Neural progenitor cell (in vitro differentiated cells): ENCODE results near the gene SLC22A23. TPM values are rescaled to one million over a fixed set of nuclear protein-coding genes. Genes with fewer than 3 reads are reported as not detected.

Experiments
- DNase-seq: peaks from one replicate; pipeline ENCODE4 v3.0.0-alpha.2; 2016; ENCODE audit warnings: low spot score
- H2AFZ ChIP-seq: fragments of 200-600 bp; sonication (generic); replicated peaks from 2 replicates; pipeline ENCODE4 v1.6.1; 2016; ENCODE audit warnings: antibody characterized with exemption
- H3F3A ChIP-seq: fragments of 200-600 bp; sonication (generic); 2 replicates; pipeline ENCODE4 v1.6.1; 2016; ENCODE audit warnings: antibody characterized with exemption, low read depth
- H3K27ac ChIP-seq: fragments of 200-600 bp; sonication (generic); 2 replicates; pipeline ENCODE4 v1.5.1; 2016; ENCODE audit warnings: mild to moderate bottlenecking
- H3K27me3 ChIP-seq: fragments of 200-600 bp; sonication (generic); 2 replicates; pipeline ENCODE4 v1.6.1; 2016; ENCODE audit warnings: mild to moderate bottlenecking, moderate library complexity
- H3K36me3 ChIP-seq: fragments of 200-600 bp; sonication (generic); 2 replicates; pipeline ENCODE4 v1.5.1; 2016
- H3K4me1 ChIP-seq: fragments of 200-600 bp; sonication (generic); 2 replicates; pipeline ENCODE4 v1.6.1; 2016; ENCODE audit warnings: mixed run types
- H3K4me2 ChIP-seq: fragments of 200-600 bp; sonication (generic); 2 replicates; pipeline ENCODE4 v1.6.1; 2016
- H3K4me3 ChIP-seq: fragments of 200-600 bp; sonication (generic); 2 replicates; pipeline ENCODE4 v1.5.1; 2016
- H3K79me2 ChIP-seq: fragments of 200-600 bp; sonication (generic); 2 replicates; pipeline ENCODE4 v1.6.1; 2016; ENCODE audit warnings: low read depth
- H3K9ac ChIP-seq: fragments of 200-600 bp; sonication (generic); 2 replicates; pipeline ENCODE4 v1.6.1; 2016
- H3K9me3 ChIP-seq: fragments of 200-600 bp; sonication (generic); 2 replicates; pipeline ENCODE4 v1.5.1; 2016; ENCODE audit warnings: low read depth
- H4K20me1 ChIP-seq: fragments of 200-600 bp; sonication (generic); 2 replicates; pipeline ENCODE4 v1.6.1; 2016; ENCODE audit warnings: low read depth
- H3K27ac Mint-ChIP-seq: 3 replicates; pipeline ENCODE4 v1.8.0; 2021; ENCODE audit warnings: mixed read lengths
- H3K27me3 Mint-ChIP-seq: 2 replicates; pipeline ENCODE4 v1.8.0; 2022; ENCODE audit warnings: low read depth, mild to moderate bottlenecking, inconsistent platforms, moderate library complexity, mixed read lengths; ENCODE audit not compliant: insufficient read depth
- H3K36me3 Mint-ChIP-seq: 3 replicates; pipeline ENCODE4 v1.8.0; 2021; ENCODE audit warnings: mixed read lengths
- H3K4me1 Mint-ChIP-seq: 3 replicates; pipeline ENCODE4 v1.8.0; 2021; ENCODE audit warnings: mixed read lengths
- H3K4me3 Mint-ChIP-seq: 3 replicates; pipeline ENCODE4 v1.8.0; 2021; ENCODE audit warnings: mild to moderate bottlenecking, moderate library complexity, mixed read lengths
- H3K9me3 Mint-ChIP-seq: 3 replicates; pipeline ENCODE4 v1.8.0; 2020; ENCODE audit warnings: mixed read lengths
- CTCF ChIP-seq: fragments of 200-600 bp; sonication (generic); IDR thresholded peaks from 2 replicates; pipeline ENCODE4 v1.5.1; 2017; ENCODE audit warnings: antibody characterized with exemption, mild to moderate bottlenecking
- EZH2 ChIP-seq: fragments of 200-600 bp; sonication (generic); IDR thresholded peaks from 2 replicates; pipeline ENCODE4 v1.6.1; 2017; ENCODE audit warnings: antibody characterized with exemption, mild to moderate bottlenecking, moderate library complexity
- EZH2phosphoT487 ChIP-seq: fragments of 200-600 bp; sonication (generic); IDR thresholded peaks from 2 replicates; pipeline ENCODE4 v1.6.1; 2017; ENCODE audit warnings: antibody characterized with exemption
- total RNA-seq: library from RNA; depleted of rRNA; stranded (reverse); fragments of >200 nt; gene quantifications from 2 replicates; pipeline ENCODE4 v1.2.3, GENCODE V29; 2015; ENCODE audit warnings: low replicate concordance

The SLC22A23 gene
- total RNA-seq, 1 donor from 2014 or later: 0.99 TPM

- Mint-ChIP-seq H3K36me3 (peaks cover 37% of the 10 kb centered on the region), H3K4me3 (no peak overlapping the region), H3K9me3 (no peaks in the 10 kb centered on the region), H3K27ac (peak overlapping the region; percentile 35), H3K4me1 (peaks cover 38% of the 10 kb centered on the region), H3K27me3 (no peaks in the 10 kb centered on the region)
- no peaks in the 10 kb centered on the region for H3K27me3 ChIP-seq
- no peaks in the 10 kb centered on the region for H3K79me2 ChIP-seq
- no peaks in the 10 kb centered on the region for H3F3A ChIP-seq
- H3K36me3 ChIP-seq: no peaks in the 10 kb centered on the region
- H4K20me1 ChIP-seq: no peaks in the 10 kb centered on the region
- H3K27ac ChIP-seq: no peak overlapping the region
- DNase-seq: no peak
- H3K4me2 ChIP-seq: no peak overlapping the region
- H3K4me1 ChIP-seq: no peaks in the 10 kb centered on the region
- H2AFZ ChIP-seq: no peak overlapping the region
- TF ChIP-seq CTCF: no peak
- no peak for TF ChIP-seq EZH2
- no peak for TF ChIP-seq EZH2phosphoT487
- H3K4me3 ChIP-seq: no peak overlapping the region
- no peak overlapping the region for H3K9ac ChIP-seq
- H3K9me3 ChIP-seq: no peaks in the 10 kb centered on the region
Observed at GRCh38 chr6:3312604-3313231, 144.1 kb downstream of the SLC22A23 start.

DNA sequence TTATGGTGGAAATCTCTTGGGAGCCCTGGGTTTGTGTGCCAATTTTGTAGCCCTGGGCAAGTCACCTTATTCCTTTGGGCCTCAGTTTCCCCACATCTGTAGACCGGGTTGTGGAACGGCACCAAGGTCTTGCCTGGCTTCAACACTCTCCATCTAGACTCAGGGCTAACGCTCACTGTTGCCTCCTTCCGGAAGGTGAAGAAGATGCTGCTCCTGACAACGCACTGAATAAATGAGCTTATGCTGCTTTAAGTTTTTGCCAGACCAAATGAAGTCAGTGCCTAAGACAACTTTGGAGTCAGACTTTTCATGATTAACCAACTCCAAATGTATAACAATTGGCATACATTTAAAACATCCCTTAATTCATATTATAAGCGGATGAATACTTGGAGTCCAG is 145.0 kb downstream of the SLC22A23 start:
- H3K79me2 ChIP-seq: no peaks in the 10 kb centered on the region
- Mint-ChIP-seq H3K36me3 (peaks cover 31% of the 10 kb centered on the region), H3K27me3 (no peaks in the 10 kb centered on the region), H3K4me3 (no peak overlapping the region), H3K9me3 (no peaks in the 10 kb centered on the region), H3K4me1 (peaks cover 36% of the 10 kb centered on the region), H3K27ac (no peak overlapping the region)
- H3K27ac ChIP-seq: no peak overlapping the region
- H4K20me1 ChIP-seq: no peaks in the 10 kb centered on the region
- no peaks in the 10 kb centered on the region for H3K36me3 ChIP-seq
- no peak for DNase-seq
- H3F3A ChIP-seq: no peaks in the 10 kb centered on the region
- no peak overlapping the region for H3K4me3 ChIP-seq
- H3K4me1 ChIP-seq: no peaks in the 10 kb centered on the region
- no peaks in the 10 kb centered on the region for H3K27me3 ChIP-seq
- H3K9ac ChIP-seq: no peak overlapping the region
- H3K4me2 ChIP-seq: no peak overlapping the region
- H3K9me3 ChIP-seq: no peaks in the 10 kb centered on the region
- no peak for TF ChIP-seq CTCF
- no peak overlapping the region for H2AFZ ChIP-seq

GRCh38 chr6:3310703-3311102 is 146.1 kb downstream of the SLC22A23 start:
- no peak for DNase-seq

More at GRCh38 chr6:3310703-3311102, 146.1 kb downstream of the SLC22A23 start:
- Histone ChIP-seq H3K36me3 (no peaks in the 10 kb centered on the region), H3K4me2 (no peak overlapping the region), H3F3A (no peaks in the 10 kb centered on the region), H3K9me3 (no peaks in the 10 kb centered on the region), H4K20me1 (no peaks in the 10 kb centered on the region), H2AFZ (no peak overlapping the region), H3K9ac (no peak overlapping the region), H3K4me3 (no peak overlapping the region), H3K27me3 (no peaks in the 10 kb centered on the region), H3K4me1 (no peaks in the 10 kb centered on the region), H3K27ac (no peak overlapping the region), H3K79me2 (no peaks in the 10 kb centered on the region)
- H3K36me3 Mint-ChIP-seq: peaks cover 33% of the 10 kb centered on the region
- no peak overlapping the region for H3K27ac Mint-ChIP-seq
- H3K9me3 Mint-ChIP-seq: peaks cover 2% of the 10 kb centered on the region
- no peak overlapping the region for H3K4me3 Mint-ChIP-seq
- peaks cover 30% of the 10 kb centered on the region for H3K4me1 Mint-ChIP-seq
- TF ChIP-seq EZH2phosphoT487 (no peak), CTCF (no peak), EZH2 (no peak)
- peaks cover under 1% of the 10 kb centered on the region for H3K27me3 Mint-ChIP-seq
